Left ventricle myocardium inferior (tissue), 1 donor: ENCODE data around the gene GMPS. TPM values are rescaled to one million over a fixed set of nuclear protein-coding genes. Genes with fewer than 3 reads are reported as not detected.

Experiments used
- DNase-seq: peaks from one replicate; pipeline ENCODE4 v3.0.0-alpha.2; 2020
- H3K27ac ChIP-seq: fragments of 200-600 bp; replicated peaks from 2 replicates; pipeline ENCODE4 v1.8.0; 2021
- H3K27me3 ChIP-seq: fragments of 200-600 bp; 2 replicates; pipeline ENCODE4 v1.8.0; 2021; ENCODE audit warnings: low read depth
- H3K36me3 ChIP-seq: fragments of 200-600 bp; 2 replicates; pipeline ENCODE4 v1.8.0; 2021
- H3K4me1 ChIP-seq: fragments of 200-600 bp; 2 replicates; pipeline ENCODE4 v1.8.0; 2021
- H3K4me3 ChIP-seq: fragments of 200-600 bp; 2 replicates; pipeline ENCODE4 v1.8.0; 2021; ENCODE audit warnings: mild to moderate bottlenecking, moderate library complexity
- H3K9me3 ChIP-seq: fragments of 200-600 bp; replicated peaks from 2 replicates; pipeline ENCODE4 v1.8.0; 2021
- CTCF ChIP-seq: fragments of 200-600 bp; IDR thresholded peaks from 2 replicates; pipeline ENCODE4 v1.8.0; 2021; ENCODE audit warnings: antibody characterized with exemption, mild to moderate bottlenecking, borderline replicate concordance
- intact Hi-C: fragments of 100-400 bp; cut with micrococcal nuclease; formaldehyde crosslinking; loops from one replicate; pipeline ENCODE4 v1.11.0; 2022
- total RNA-seq: library from RNA; stranded (reverse); fragmentation: NEBNext Ultra II Directional; extraction: Animal tissue kit (Norgen Biotek cat#: 25700); gene quantifications from one replicate; pipeline ENCODE4 v1.2.1, GENCODE V29; 2021
- donor health status: DM: no; HTN: yes; CAD: no; lungs with severe emphysema.

Gene GMPS
- total RNA-seq, 1 donor from 2014 or later: 29.4 TPM

- intact Hi-C loops: no loop called here
- H3K4me1 ChIP-seq: peaks cover 16% of the 10 kb centered on the region
These were observed 19.5 kb downstream of the GMPS start for GRCh38 chr3:155889952-155890351.

DNA sequence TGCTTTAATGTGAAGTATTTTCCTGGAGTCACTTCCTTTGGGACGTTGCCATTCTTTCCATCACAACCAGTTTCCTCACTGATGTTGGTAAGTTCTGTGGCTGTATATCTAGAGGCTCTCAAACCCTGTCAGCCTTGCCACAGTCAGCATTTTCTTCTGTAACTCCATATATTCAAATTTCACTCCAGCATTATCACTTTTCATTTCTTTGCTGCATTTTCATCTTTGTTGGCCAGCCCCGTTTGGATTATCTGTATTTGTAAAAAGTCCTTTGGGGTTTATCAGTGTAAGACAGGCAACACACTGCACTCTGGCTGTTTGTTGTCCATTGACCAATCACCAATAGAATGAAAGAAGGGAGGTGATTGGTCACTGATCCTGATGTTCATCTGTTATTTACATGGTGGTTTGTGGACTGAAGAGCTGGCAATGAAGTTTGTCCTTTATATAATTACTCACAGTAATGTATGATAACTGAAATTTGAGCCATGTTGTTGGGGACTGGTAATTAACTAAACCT is 20.3 kb downstream of the GMPS start:
- intact Hi-C loops: no loop called here
- no peak for DNase-seq
- Histone ChIP-seq H3K9me3 (no peaks in the 10 kb centered on the region), H3K36me3 (peaks cover 19% of the 10 kb centered on the region), H3K27ac (no peak overlapping the region), H3K27me3 (no peaks in the 10 kb centered on the region), H3K4me3 (no peak overlapping the region), H3K4me1 (peaks cover 16% of the 10 kb centered on the region)
- TF ChIP-seq CTCF: no peak

More at GRCh38 chr3:155889952-155890351, 19.5 kb downstream of the GMPS start:
- no peak overlapping the region for H3K27ac ChIP-seq
- DNase-seq: no peak
- no peak for TF ChIP-seq CTCF
- H3K27me3 ChIP-seq: no peaks in the 10 kb centered on the region
- peaks cover 11% of the 10 kb centered on the region for H3K36me3 ChIP-seq
- H3K4me3 ChIP-seq: no peak overlapping the region
- H3K9me3 ChIP-seq: no peaks in the 10 kb centered on the region

GRCh38 chr3:155891321-155891720 is 20.9 kb downstream of the GMPS start:
- DNase-seq: no peak
- H3K4me1 ChIP-seq: peaks cover 16% of the 10 kb centered on the region
- no peak for TF ChIP-seq CTCF
- intact Hi-C loops: no loop called here
- H3K9me3 ChIP-seq: no peaks in the 10 kb centered on the region
- H3K36me3 ChIP-seq: peaks cover 25% of the 10 kb centered on the region
- H3K27me3 ChIP-seq: no peaks in the 10 kb centered on the region
- no peak overlapping the region for H3K4me3 ChIP-seq
- no peak overlapping the region for H3K27ac ChIP-seq

GRCh38 chr3:155895379-155895900 is 25.0 kb downstream of the GMPS start:
- Histone ChIP-seq H3K4me3 (no peak overlapping the region), H3K36me3 (peaks cover 52% of the 10 kb centered on the region), H3K27ac (no peak overlapping the region), H3K27me3 (no peaks in the 10 kb centered on the region), H3K4me1 (peaks cover 8% of the 10 kb centered on the region), H3K9me3 (no peaks in the 10 kb centered on the region)
- TF ChIP-seq CTCF: no peak
- DNase-seq: no peak
- intact Hi-C loops: no loop called here

GRCh38 chr3:155906900-155907299 is 36.5 kb downstream of the GMPS start:
- no peak for DNase-seq
- intact Hi-C loops: no loop called here
- Histone ChIP-seq H3K36me3 (peaks cover 65% of the 10 kb centered on the region), H3K27me3 (no peaks in the 10 kb centered on the region), H3K4me3 (no peak overlapping the region), H3K4me1 (peaks cover 4% of the 10 kb centered on the region), H3K27ac (no peak overlapping the region), H3K9me3 (no peaks in the 10 kb centered on the region)
- TF ChIP-seq CTCF: no peak
